Measurements from ENCODE around the gene RNU6-9. TPM values are rescaled to one million over a fixed set of nuclear protein-coding genes. Genes with fewer than 3 reads are reported as not detected.

Gene RNU6-9
- total and polyA plus RNA-seq, 11 donors = not detected

DNA sequence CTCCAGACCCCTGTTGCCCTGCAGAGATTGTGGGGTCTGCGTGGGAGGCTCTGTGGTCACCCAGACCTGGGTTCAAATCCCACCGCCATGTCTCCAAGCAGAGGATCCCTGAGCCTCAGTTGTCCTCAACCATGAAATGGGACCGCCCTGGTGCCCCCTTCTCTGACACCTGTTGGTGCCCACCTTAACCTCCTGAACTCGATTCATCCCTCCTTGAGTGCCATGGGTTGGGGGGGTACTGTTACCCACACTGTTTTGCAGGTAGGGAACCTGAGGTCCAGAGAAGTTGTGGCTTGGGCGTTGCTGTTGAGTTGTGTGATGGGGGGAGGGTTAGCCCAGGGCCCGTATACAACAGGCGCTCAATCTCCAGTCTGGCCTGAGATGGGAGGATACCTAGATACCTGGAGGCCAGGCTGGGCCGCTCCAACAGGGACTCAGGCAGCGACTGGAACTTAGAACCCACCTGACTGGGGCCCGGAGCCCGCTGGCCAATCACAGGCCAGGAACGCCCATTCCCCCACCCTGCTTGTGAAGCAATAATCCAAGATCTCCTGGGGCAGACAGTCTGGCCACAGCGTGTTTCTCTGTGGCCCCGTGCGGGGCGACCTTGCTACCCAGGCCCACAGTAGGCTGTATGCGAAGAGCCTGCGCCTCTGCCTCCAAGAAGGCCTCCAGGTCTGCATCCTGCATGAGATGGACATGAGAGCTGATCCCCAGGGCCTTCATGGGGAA is 35.4 kb downstream of the RNU6-9 start:
- ATAC-seq (no peak), DNase-seq (no peak)
- no peak for TF ChIP-seq POLR2A (IDR thresholded peaks at IDR 0.05)
- TF ChIP-seq, protein P1, sequence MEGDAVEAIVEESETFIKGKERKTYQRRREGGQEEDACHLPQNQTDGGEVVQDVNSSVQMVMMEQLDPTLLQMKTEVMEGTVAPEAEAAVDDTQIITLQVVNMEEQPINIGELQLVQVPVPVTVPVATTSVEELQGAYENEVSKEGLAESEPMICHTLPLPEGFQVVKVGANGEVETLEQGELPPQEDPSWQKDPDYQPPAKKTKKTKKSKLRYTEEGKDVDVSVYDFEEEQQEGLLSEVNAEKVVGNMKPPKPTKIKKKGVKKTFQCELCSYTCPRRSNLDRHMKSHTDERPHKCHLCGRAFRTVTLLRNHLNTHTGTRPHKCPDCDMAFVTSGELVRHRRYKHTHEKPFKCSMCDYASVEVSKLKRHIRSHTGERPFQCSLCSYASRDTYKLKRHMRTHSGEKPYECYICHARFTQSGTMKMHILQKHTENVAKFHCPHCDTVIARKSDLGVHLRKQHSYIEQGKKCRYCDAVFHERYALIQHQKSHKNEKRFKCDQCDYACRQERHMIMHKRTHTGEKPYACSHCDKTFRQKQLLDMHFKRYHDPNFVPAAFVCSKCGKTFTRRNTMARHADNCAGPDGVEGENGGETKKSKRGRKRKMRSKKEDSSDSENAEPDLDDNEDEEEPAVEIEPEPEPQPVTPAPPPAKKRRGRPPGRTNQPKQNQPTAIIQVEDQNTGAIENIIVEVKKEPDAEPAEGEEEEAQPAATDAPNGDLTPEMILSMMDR (IDR thresholded peaks at IDR 0.05) = no peak
- H3K27me3 ChIP-seq = no peaks in the 10 kb centered on the region
- intact Hi-C loops (cut with DNase I) = loop anchor here in 2 of 10 donors (10.0 kb wide), 2 partner anchors 256 to 316 kb away; partner anchors contain the start of genes ATP5F1D (in 1 of the 2) and MIDN (in 1 of the 2)
- peak overlapping the region in 2 of 12 donors; percentile 14 to 88 for H3K27ac ChIP-seq
- 85 to 91% (median 90%) methylated on average over 15 to 18 of the region's 18 CpGs for WGBS, 4 donors
- no peaks in the 10 kb centered on the region for H3K9me3 ChIP-seq
- H3K4me3 ChIP-seq = no peak overlapping the region
- H3K4me1 ChIP-seq = peaks cover 4 to 49% (median 30%) of the 10 kb centered on the region in 12 donors
- peaks cover 0 to 9% (median 0%) of the 10 kb centered on the region in 9 donors for H3K36me3 ChIP-seq

DNA sequence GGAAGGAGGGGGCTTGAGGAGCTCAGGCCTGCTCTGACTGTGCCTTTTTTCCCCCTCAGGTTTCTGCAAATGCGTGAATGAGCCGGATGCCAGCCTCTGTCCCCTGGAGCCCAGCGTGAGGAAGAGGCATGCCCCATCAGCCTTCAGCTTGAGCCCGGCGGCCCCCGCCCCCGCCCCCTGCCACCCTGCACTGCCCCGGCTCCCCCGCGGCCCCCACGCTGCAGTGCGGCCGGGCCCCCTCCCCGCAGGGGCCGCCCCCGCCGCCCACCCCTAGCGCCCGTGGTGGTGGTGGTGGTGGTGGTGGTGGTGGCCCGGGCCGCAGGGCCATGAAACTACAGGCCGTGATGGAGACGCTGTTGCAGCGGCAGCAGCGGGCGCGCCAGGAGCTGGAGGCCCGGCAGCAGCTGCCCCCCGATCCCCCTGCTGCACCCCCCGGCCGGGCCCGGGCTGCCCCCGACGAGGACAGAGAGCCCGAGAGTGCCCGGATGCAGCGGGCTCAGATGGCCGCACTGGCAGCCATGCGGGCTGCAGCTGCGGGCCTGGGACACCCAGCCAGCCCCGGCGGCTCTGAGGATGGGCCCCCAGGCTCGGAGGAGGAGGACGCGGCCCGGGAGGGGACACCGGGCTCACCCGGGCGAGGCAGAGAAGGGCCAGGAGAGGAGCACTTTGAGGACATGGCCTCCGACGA is 36.1 kb downstream of the RNU6-9 start:
- WGBS, 4 donors = 93 to 97% (median 94%) methylated on average over 31 to 51 of the region's 51 CpGs
- ATAC-seq (no peak), DNase-seq (no peak)
- Histone ChIP-seq H3K27ac (peak overlapping the region in 1 of 12 donors; percentile 31), H3K4me3 (no peak overlapping the region), H3K27me3 (no peaks in the 10 kb centered on the region), H3K4me1 (peaks cover 4 to 52% (median 36%) of the 10 kb centered on the region in 12 donors), H3K36me3 (peaks cover 0 to 9% (median 0%) of the 10 kb centered on the region in 9 donors), H3K9me3 (no peaks in the 10 kb centered on the region)
- TF ChIP-seq, protein P1 (IDR thresholded peaks at IDR 0.05) = no peak
- no peak for TF ChIP-seq POLR2A (IDR thresholded peaks at IDR 0.05)
- intact Hi-C loops (cut with DNase I) = loop anchor here in 2 of 10 donors (10.0 kb wide), 2 partner anchors 255 to 315 kb away; partner anchors contain the start of genes ATP5F1D (in 1 of the 2) and MIDN (in 1 of the 2)

DNA sequence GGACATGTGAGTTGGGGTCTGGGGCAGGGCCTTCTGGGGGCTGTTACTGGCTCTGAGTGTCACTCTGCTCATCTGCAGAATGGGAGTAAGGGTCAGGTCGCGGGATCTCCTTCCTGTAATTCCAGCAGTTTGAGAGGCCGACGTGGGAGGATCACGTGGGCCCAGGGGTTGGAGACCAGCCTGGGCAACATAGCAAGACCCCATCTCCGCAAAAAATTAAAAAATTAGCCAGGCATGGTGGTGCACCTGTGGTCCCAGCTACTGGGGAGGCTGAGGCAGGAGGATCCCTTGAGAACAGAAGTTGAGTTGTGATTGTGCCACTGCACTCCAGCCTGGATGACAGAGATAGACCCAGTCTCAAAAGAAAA is 36.6 kb downstream of the RNU6-9 start:
- Histone ChIP-seq H3K36me3 (peaks cover 0 to 9% (median 0%) of the 10 kb centered on the region in 9 donors), H3K27ac (no peak overlapping the region), H3K4me3 (no peak overlapping the region), H3K4me1 (peaks cover 4 to 53% (median 37%) of the 10 kb centered on the region in 12 donors), H3K9me3 (no peaks in the 10 kb centered on the region), H3K27me3 (no peaks in the 10 kb centered on the region)
- ATAC-seq (no peak), DNase-seq (no peak)
- intact Hi-C loops (cut with DNase I) = loop anchor here in 2 of 10 donors (10.0 kb wide), 2 partner anchors 255 to 315 kb away; partner anchors contain the start of genes ATP5F1D (in 1 of the 2) and MIDN (in 1 of the 2)
- WGBS, 4 donors = 93 to 97% (median 94%) methylated on average over 6 of the region's 6 CpGs
- TF ChIP-seq POLR2A (IDR thresholded peaks at IDR 0.05) = no peak
- TF ChIP-seq, protein P1 (IDR thresholded peaks at IDR 0.05) = no peak

Data from heart left ventricle (tissue), 16 donors.